ENCODE data around the gene SLC43A3. TPM values are rescaled to one million over a fixed set of nuclear protein-coding genes. Genes with fewer than 3 reads are reported as not detected.

Gene SLC43A3
- total and polyA plus RNA-seq, 2 experiments from 2014 or later = 19.3 to 20.7 TPM

DNA sequence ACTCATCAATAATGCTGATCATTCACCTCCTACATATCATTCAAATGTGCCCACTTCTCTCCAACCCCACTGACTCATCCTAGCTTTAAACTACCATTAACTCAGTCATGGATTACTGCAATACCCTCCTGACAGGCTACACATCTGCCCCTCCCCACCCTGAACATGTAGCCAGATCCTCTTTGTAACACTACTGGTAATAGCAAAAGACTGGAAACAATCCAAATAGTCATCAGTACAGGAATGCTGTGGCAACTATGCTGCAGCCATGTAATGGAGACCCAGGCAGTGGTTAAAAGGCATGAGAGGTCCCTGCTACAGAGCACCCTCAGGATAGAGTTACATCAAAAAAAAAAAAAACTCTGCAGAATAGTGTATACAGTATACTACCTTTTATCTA, 16.6 kb downstream of the SLC43A3 start:
- Histone ChIP-seq H3K9me3 (ENCODE audit: low read depth) (no peaks in the 10 kb centered on the region), H3K4me2 (no peak overlapping the region), H3K27ac (no peak overlapping the region), H3K79me2 (no peaks in the 10 kb centered on the region), H4K20me1 (ENCODE audit: insufficient read depth, poor library complexity, severe bottlenecking) (no peaks in the 10 kb centered on the region), H3K4me3 (no peak overlapping the region), H3K4me1 (ENCODE audit: insufficient read depth) (no peaks in the 10 kb centered on the region), H3K27me3 (no peaks in the 10 kb centered on the region), H3K36me3 (replicated peaks; ENCODE audit: insufficient read depth, low read depth) (no peaks in the 10 kb centered on the region), H2AFZ (no peak overlapping the region), H3K9me2 (replicated peaks; ENCODE audit: insufficient read depth) (no peaks in the 10 kb centered on the region)
- TF ChIP-seq EZH2 (IDR thresholded peaks at IDR 0.05; ENCODE audit: borderline replicate concordance) = no peak
- TF ChIP-seq, protein P1, sequence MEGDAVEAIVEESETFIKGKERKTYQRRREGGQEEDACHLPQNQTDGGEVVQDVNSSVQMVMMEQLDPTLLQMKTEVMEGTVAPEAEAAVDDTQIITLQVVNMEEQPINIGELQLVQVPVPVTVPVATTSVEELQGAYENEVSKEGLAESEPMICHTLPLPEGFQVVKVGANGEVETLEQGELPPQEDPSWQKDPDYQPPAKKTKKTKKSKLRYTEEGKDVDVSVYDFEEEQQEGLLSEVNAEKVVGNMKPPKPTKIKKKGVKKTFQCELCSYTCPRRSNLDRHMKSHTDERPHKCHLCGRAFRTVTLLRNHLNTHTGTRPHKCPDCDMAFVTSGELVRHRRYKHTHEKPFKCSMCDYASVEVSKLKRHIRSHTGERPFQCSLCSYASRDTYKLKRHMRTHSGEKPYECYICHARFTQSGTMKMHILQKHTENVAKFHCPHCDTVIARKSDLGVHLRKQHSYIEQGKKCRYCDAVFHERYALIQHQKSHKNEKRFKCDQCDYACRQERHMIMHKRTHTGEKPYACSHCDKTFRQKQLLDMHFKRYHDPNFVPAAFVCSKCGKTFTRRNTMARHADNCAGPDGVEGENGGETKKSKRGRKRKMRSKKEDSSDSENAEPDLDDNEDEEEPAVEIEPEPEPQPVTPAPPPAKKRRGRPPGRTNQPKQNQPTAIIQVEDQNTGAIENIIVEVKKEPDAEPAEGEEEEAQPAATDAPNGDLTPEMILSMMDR (IDR thresholded peaks at IDR 0.05; ENCODE audit: poor library complexity) = no peak
- no peak for TF ChIP-seq EZH2phosphoT487 (IDR thresholded peaks at IDR 0.05; ENCODE audit: low read depth, severe bottlenecking, unreplicated experiment)
- no peak for DNase-seq (ENCODE audit: low spot score)

DNA sequence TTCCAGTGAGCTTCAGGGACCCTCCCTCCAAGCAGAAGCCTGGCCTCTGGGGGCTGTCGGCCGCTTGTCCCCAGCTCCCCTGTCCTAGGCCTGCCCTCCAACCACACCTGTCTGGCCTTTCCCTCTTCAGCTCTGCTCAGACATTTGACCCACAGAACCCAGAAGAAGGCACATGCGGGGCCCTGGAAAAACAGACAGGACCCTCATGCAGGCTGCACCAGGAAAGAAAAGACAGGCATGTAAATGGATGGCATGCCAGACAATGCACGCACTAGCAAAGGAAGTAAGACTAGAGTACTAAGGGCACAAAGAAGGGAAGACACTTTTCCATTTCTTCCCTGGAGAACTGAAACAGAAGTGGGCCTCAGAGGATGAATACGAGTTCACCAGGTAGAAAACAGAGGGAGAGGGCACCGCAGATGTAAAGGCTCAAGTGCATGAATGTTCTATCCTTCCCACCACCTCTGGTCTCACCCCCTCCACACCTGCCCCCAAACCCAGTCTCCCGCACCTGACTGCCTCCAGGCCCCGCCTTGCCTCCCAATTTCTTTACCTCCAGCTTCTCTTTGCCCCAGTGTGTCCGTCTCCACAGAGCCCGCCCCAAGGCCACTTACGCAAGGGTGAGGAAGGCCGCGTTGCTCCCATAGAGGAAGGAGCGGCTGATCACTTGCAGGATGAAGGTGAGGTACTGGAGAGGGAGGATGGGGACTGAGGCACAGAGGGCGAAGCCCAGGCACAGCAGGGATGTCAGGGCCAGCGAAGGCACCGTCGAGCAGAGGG, 17.4 kb downstream of the SLC43A3 start:
- Histone ChIP-seq H3K27ac (no peak overlapping the region), H3K79me2 (no peaks in the 10 kb centered on the region), H4K20me1 (ENCODE audit: insufficient read depth, poor library complexity, severe bottlenecking) (no peaks in the 10 kb centered on the region), H3K4me2 (no peak overlapping the region), H3K4me3 (no peak overlapping the region), H3K4me1 (ENCODE audit: insufficient read depth) (no peaks in the 10 kb centered on the region), H3K9me3 (ENCODE audit: low read depth) (no peaks in the 10 kb centered on the region), H3K9me2 (replicated peaks; ENCODE audit: insufficient read depth) (no peaks in the 10 kb centered on the region), H2AFZ (no peak overlapping the region), H3K27me3 (no peaks in the 10 kb centered on the region), H3K36me3 (replicated peaks; ENCODE audit: insufficient read depth, low read depth) (no peaks in the 10 kb centered on the region)
- WGBS (ENCODE audit: low lambda C conversion rate, missing lambda C conversion rate) = 95% methylated on average over 17 of the region's 18 CpGs
- no peak for DNase-seq (ENCODE audit: low spot score)
- TF ChIP-seq, protein P1 (IDR thresholded peaks at IDR 0.05; ENCODE audit: poor library complexity) = no peak
- TF ChIP-seq EZH2 (IDR thresholded peaks at IDR 0.05; ENCODE audit: borderline replicate concordance) (no peak), EZH2phosphoT487 (IDR thresholded peaks at IDR 0.05; ENCODE audit: low read depth, severe bottlenecking, unreplicated experiment) (no peak)

DNA sequence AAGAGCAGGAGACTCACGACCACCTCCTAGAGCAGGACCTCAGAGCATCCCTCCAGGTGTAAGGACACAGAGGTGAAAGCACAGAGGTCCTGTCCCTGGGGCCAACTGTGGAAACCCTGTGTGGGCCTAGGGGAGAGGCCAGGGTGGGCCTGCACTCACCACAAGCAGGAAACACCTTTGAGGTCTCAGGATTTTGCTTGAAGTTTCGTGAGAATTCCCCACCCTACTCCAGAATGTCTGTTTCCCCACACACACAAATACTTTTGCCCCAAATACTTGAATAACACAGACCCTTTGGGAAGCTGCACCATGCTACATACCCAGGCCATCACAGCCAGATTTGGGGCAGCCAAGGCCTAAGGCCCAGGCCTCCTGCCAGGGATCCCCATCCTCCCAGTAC, 18.1 kb downstream of the SLC43A3 start:
- no peaks in the 10 kb centered on the region for H3K36me3 ChIP-seq (replicated peaks; ENCODE audit: insufficient read depth, low read depth)
- no peak overlapping the region for H3K4me3 ChIP-seq
- no peak for DNase-seq (ENCODE audit: low spot score)
- H3K9me3 ChIP-seq (ENCODE audit: low read depth) = no peaks in the 10 kb centered on the region
- H3K79me2 ChIP-seq = no peaks in the 10 kb centered on the region
- 89% methylated on average over 2 of the region's 2 CpGs for WGBS (ENCODE audit: low lambda C conversion rate, missing lambda C conversion rate)
- TF ChIP-seq EZH2 (IDR thresholded peaks at IDR 0.05; ENCODE audit: borderline replicate concordance) (no peak), EZH2phosphoT487 (IDR thresholded peaks at IDR 0.05; ENCODE audit: low read depth, severe bottlenecking, unreplicated experiment) (no peak)
- TF ChIP-seq, protein P1 (IDR thresholded peaks at IDR 0.05; ENCODE audit: poor library complexity) = no peak
- no peak overlapping the region for H3K4me2 ChIP-seq
- H2AFZ ChIP-seq = no peak overlapping the region
- H3K4me1 ChIP-seq (ENCODE audit: insufficient read depth) = no peaks in the 10 kb centered on the region
- H3K9me2 ChIP-seq (replicated peaks; ENCODE audit: insufficient read depth) = no peaks in the 10 kb centered on the region
- no peaks in the 10 kb centered on the region for H3K27me3 ChIP-seq
- H3K27ac ChIP-seq = no peak overlapping the region
- no peaks in the 10 kb centered on the region for H4K20me1 ChIP-seq (ENCODE audit: insufficient read depth, poor library complexity, severe bottlenecking)

All from hepatocyte (in vitro differentiated cells).